Measurements from ENCODE around the gene DCHS1. TPM values are rescaled to one million over a fixed set of nuclear protein-coding genes. Genes with fewer than 3 reads are reported as not detected.

DCHS1 gene
- total RNA-seq, 4 donors from 2014 or later: 22.2 to 59.8 (median 37.8) TPM

GRCh38 chr11:6587360-6587953 lies 68.2 kb downstream of the DCHS1 start:
- Histone ChIP-seq H3K36me3 (peaks cover 0 to 17% of the 10 kb centered on the region in 2 donors), H3K4me3 (no peak overlapping the region), H3K9me3 (peaks cover 0 to 18% (median 0%) of the 10 kb centered on the region in 3 donors), H3K27ac (no peak overlapping the region), H3K4me1 (peaks cover 0 to 15% (median 0%) of the 10 kb centered on the region in 3 donors), H3K27me3 (no peaks in the 10 kb centered on the region)
- peak; percentile 36 for ATAC-seq
- no peak for TF ChIP-seq EP300 (IDR thresholded peaks at IDR 0.05)
- peak; percentile 35 for TF ChIP-seq POLR2AphosphoS5 (IDR thresholded peaks at IDR 0.05)
- TF ChIP-seq CTCF (IDR thresholded peaks at IDR 0.05): no peak
- WGBS, 2 donors (ENCODE audit: low coverage in 1 of 2): 93% methylated on average over 3 of the region's 11 CpGs; no CpG with 5 or more reads in 1 of the 2 donors

DNA sequence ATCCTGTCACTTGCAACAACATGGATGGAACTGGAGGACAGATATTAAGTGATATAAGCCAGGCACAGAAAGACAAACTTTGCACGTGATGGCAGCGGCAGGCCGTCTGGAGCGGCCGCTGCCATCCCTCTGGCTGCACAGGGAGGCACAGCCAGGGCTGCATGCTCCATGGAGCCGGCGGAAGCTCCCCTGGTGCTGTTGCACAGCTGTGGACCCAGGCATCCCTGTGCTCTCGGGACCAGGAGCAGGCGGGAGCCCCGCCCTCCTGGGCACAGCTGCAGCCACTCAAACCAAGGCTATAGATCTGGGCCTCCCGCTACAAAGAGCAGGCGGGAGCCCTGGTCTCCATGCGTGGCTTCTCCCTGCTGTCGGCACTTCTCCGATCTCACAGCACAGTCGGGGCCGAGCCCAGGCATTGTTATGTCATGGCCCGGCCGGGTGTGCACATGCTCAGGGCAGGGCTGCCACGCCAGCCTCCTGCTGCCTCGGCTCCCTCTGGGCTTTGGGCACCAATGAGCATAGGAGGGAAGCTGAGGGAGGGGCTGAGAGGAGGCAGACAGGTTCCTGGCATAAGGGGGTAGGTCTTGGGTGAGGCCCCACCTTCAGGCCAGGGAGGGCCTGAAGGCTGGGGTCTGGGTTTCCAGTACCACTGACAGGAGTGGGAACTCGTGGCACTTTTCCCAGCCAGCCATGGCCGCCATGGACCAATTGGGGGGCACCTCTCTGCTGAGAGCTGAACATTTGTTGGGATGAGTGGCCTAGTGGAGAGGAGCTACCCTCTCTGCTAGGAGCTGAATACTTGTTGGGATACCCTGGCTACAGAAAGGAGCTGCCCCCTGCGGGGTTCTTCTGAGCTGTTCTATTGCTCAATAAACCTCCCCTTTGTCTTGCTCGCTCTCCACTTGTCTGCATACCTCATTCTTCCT lies 68.9 kb downstream of the DCHS1 start:
- no peak for TF ChIP-seq EP300 (IDR thresholded peaks at IDR 0.05)
- no peak for TF ChIP-seq POLR2A (IDR thresholded peaks at IDR 0.05)
- no peak for TF ChIP-seq CTCF (IDR thresholded peaks at IDR 0.05)
- TF ChIP-seq POLR2AphosphoS5 (IDR thresholded peaks at IDR 0.05): no peak
- WGBS, 2 donors (ENCODE audit: low coverage in 1 of 2): 56 to 64% methylated on average over 5 of the region's 25 CpGs
- H3K27ac ChIP-seq: no peak overlapping the region
- no peak overlapping the region for H3K4me3 ChIP-seq
- H3K9me3 ChIP-seq: peaks cover 0 to 18% (median 0%) of the 10 kb centered on the region in 3 donors
- peaks cover 0 to 15% (median 0%) of the 10 kb centered on the region in 3 donors for H3K4me1 ChIP-seq
- H3K36me3 ChIP-seq: peaks cover 0 to 10% of the 10 kb centered on the region in 2 donors
- H3K27me3 ChIP-seq: no peaks in the 10 kb centered on the region
- no peak for ATAC-seq

GRCh38 chr11:6584528-6584927 lies 71.1 kb downstream of the DCHS1 start:
- WGBS, 2 donors (ENCODE audit: low coverage in 1 of 2): 93 to 100% methylated on average over 3 to 4 of the region's 4 CpGs
- H3K27ac ChIP-seq: no peak overlapping the region
- TF ChIP-seq POLR2A (IDR thresholded peaks at IDR 0.05): no peak
- no peak for TF ChIP-seq POLR2AphosphoS5 (IDR thresholded peaks at IDR 0.05)
- TF ChIP-seq EP300 (IDR thresholded peaks at IDR 0.05): no peak
- TF ChIP-seq CTCF (IDR thresholded peaks at IDR 0.05): no peak

GRCh38 chr11:6583584-6583983 lies 72.0 kb downstream of the DCHS1 start:
- Histone ChIP-seq H3K27me3 (no peaks in the 10 kb centered on the region), H3K4me1 (peaks cover 0 to 15% (median 0%) of the 10 kb centered on the region in 3 donors), H3K9me3 (peaks cover 0 to 18% (median 0%) of the 10 kb centered on the region in 3 donors), H3K36me3 (peaks cover 0 to 12% of the 10 kb centered on the region in 2 donors), H3K27ac (no peak overlapping the region), H3K4me3 (no peak overlapping the region)
- TF ChIP-seq POLR2A (IDR thresholded peaks at IDR 0.05) (no peak), CTCF (IDR thresholded peaks at IDR 0.05) (no peak), POLR2AphosphoS5 (IDR thresholded peaks at IDR 0.05) (no peak), EP300 (IDR thresholded peaks at IDR 0.05) (no peak)
- 100% methylated on average over 1 of the region's 1 CpG for WGBS, 2 donors (ENCODE audit: low coverage in 1 of 2)
- no peak for ATAC-seq

More at GRCh38 chr11:6584528-6584927, 71.1 kb downstream of the DCHS1 start:
- Histone ChIP-seq H3K4me3 (no peak overlapping the region), H3K36me3 (peaks cover 0 to 15% of the 10 kb centered on the region in 2 donors), H3K27me3 (no peaks in the 10 kb centered on the region), H3K4me1 (peaks cover 0 to 15% (median 0%) of the 10 kb centered on the region in 3 donors), H3K9me3 (peaks cover 0 to 18% (median 0%) of the 10 kb centered on the region in 3 donors)
- no peak for ATAC-seq
